Neural cell (in vitro differentiated cells): ENCODE results near the gene TMEM134.

Experiments
- POLR2AphosphoS5 ChIP-seq: IDR thresholded peaks from 2 replicates; pipeline ENCODE4 v1.6.1; 2012
- TF ChIP-seq, protein P1 (sequence below): fragments of 450-650 bp; IDR thresholded peaks from 2 replicates; pipeline ENCODE4 v1.5.1; 2014; ENCODE audit warnings: antibody characterized with exemption, mild to moderate bottlenecking, moderate library complexity; ENCODE audit not compliant: poor library complexity, severe bottlenecking

DNA sequence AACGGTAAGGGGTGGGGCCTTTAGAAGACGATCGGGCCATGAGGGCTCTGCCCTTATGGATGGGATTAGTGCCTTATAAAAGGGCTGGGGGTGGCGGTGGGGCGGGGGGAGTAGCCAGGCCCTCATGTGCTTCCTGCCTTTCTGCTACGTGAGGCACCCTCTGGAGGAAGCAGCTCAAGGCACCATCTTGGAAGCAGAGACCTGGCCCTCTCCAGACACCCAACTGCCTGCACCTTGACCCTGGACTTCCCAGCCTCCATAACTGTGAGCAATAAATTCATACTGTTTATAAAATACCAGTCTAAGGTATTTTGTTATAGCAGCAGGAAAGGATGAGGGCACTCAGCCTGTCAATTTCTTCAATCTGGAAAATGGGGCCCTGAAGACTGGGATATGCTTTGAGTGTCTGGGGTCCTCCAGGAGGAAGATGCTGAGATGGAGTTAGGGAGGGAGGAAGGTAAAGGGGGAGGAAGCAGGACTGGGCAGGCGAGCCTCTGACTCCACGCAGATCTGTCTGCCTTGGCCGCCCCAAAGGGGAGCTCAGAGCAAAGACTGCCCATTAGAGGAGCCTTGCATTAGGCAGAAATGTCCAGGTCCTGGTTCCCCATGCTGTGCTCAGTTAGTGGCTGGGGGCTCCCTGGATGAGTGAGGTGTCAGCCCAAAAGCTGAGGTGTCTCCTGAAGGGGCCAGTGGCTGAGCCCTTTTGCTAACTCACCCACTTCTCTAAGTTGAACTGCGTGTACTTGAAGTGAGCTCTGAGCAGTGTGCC, 48.9 kb upstream of the TMEM134 start:
- TF ChIP-seq, protein P1, sequence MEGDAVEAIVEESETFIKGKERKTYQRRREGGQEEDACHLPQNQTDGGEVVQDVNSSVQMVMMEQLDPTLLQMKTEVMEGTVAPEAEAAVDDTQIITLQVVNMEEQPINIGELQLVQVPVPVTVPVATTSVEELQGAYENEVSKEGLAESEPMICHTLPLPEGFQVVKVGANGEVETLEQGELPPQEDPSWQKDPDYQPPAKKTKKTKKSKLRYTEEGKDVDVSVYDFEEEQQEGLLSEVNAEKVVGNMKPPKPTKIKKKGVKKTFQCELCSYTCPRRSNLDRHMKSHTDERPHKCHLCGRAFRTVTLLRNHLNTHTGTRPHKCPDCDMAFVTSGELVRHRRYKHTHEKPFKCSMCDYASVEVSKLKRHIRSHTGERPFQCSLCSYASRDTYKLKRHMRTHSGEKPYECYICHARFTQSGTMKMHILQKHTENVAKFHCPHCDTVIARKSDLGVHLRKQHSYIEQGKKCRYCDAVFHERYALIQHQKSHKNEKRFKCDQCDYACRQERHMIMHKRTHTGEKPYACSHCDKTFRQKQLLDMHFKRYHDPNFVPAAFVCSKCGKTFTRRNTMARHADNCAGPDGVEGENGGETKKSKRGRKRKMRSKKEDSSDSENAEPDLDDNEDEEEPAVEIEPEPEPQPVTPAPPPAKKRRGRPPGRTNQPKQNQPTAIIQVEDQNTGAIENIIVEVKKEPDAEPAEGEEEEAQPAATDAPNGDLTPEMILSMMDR, result no peak
- TF ChIP-seq POLR2AphosphoS5, result no peak
